ENCODE measurements around the gene HMGB2.

The HMGB2 gene

DNA sequence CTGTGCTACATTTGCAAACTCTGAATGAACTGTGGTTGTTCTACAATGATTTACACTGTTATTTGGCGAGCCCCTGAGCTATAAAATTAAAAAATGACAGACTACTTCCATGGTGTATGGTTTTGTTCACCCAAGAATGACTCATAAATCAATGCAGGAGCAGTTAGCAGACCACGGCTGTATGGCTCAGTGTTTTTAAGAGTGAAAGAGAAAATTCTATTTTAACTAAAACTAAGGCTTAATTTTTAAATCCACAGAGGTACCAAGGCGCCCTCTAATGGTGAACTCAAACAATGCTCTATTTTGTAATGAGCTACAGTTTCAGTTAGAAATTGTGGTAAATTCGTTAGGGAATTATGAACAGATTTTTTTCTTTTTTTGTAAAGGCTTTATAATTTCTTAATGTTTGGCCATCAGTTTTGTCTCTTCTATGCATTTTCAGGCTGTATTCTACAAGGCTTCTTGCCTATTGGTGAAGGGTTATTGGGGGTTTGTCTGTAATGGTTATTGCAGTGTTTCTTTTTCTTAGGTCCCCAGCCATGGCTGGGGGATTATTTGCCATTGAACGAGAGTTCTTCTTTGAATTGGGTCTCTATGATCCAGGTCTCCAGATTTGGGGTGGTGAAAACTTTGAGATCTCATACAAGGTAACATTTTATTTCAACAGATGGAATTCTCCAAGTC, 32.5 kb downstream of the HMGB2 start:
- TF ChIP-seq, protein P1, sequence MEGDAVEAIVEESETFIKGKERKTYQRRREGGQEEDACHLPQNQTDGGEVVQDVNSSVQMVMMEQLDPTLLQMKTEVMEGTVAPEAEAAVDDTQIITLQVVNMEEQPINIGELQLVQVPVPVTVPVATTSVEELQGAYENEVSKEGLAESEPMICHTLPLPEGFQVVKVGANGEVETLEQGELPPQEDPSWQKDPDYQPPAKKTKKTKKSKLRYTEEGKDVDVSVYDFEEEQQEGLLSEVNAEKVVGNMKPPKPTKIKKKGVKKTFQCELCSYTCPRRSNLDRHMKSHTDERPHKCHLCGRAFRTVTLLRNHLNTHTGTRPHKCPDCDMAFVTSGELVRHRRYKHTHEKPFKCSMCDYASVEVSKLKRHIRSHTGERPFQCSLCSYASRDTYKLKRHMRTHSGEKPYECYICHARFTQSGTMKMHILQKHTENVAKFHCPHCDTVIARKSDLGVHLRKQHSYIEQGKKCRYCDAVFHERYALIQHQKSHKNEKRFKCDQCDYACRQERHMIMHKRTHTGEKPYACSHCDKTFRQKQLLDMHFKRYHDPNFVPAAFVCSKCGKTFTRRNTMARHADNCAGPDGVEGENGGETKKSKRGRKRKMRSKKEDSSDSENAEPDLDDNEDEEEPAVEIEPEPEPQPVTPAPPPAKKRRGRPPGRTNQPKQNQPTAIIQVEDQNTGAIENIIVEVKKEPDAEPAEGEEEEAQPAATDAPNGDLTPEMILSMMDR (IDR thresholded peaks at IDR 0.05) = peak; percentile 60 to 76
- intact Hi-C loops (cut with DNase I; ENCODE audit: low total_unique reads) = no loop called here
- no peak overlapping the region for H3K27ac ChIP-seq

DNA sequence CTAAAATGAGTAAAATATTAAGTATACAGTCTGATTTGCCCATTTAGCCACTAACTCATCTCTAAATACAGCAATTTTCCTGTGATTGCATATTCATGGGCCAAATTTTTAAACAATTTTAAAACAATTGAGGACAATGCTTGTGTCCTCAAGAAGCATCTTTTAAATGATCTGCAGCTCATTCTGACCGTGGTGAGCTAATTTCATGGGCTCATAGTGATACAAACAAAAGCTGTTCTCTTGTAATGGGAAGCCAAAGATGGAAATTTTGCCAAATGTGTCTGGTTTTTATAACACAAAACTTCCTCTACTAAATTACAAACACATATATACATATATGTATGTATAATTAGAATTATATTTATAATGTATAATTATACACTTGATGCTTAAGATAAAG, 39.7 kb downstream of the HMGB2 start:
- no peak for DNase-seq
- Histone ChIP-seq H3K4me1 (no peaks in the 10 kb centered on the region), H3K27me3 (no peaks in the 10 kb centered on the region), H3K4me3 (no peak overlapping the region), H3K27ac (no peak overlapping the region), H3K9me3 (no peaks in the 10 kb centered on the region), H3K36me3 (peaks cover 0 to 12% (median 4%) of the 10 kb centered on the region in 3 donors)
- intact Hi-C loops (cut with DNase I; ENCODE audit: low total_unique reads) = no loop called here
- TF ChIP-seq, protein P1 (IDR thresholded peaks at IDR 0.05) = no peak

More for the DNA sequence above, 32.5 kb downstream of the HMGB2 start:
- Histone ChIP-seq H3K4me1 (peaks cover 0 to 2% (median 0%) of the 10 kb centered on the region in 4 donors), H3K4me3 (no peak overlapping the region), H3K36me3 (peaks cover 0 to 15% (median 0%) of the 10 kb centered on the region in 3 donors), H3K9me3 (no peaks in the 10 kb centered on the region), H3K27me3 (no peaks in the 10 kb centered on the region)
- DNase-seq = no peak

DNA sequence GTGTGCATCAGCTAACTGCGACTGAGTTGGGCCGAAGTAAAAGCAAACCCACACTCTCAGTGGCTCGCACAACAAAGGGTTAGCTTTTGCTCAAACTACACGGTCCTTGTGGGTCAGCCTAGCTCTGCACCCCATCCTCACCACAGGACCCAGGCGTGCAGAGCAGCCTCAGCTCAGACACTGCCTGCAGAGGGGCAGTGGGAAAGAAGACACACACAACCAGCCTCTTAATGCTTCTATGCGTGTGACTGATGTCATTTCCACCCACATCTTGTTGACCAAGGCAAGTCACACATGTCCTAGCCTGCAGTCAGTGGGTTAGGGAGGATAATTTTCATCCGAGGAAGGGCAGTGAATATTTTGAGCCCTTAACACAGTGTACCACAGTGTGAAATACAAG, 40.5 kb downstream of the HMGB2 start:
- intact Hi-C loops (cut with DNase I; ENCODE audit: low total_unique reads) = no loop called here
- Histone ChIP-seq H3K4me3 (no peak overlapping the region), H3K27ac (no peak overlapping the region), H3K9me3 (no peaks in the 10 kb centered on the region), H3K27me3 (no peaks in the 10 kb centered on the region), H3K4me1 (no peaks in the 10 kb centered on the region), H3K36me3 (peaks cover 0 to 12% (median 4%) of the 10 kb centered on the region in 3 donors)
- no peak for DNase-seq
- TF ChIP-seq, protein P1 (IDR thresholded peaks at IDR 0.05) = no peak

DNA sequence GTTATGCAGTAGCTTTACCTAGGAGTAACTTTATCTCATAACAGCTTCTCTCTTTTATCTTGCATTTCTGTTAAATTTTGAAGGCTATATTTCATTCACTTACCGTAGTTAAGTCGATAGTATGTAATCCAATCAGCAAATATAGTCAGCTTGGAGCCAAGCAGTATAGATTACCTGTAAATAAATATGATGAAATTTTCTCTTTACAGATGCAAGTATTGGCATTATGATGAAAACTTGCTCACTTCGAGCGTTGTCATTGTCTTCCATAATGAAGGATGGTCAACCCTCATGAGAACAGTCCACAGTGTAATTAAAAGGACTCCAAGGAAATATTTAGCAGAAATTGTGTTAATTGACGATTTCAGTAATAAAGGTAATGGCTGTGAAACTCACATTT, 42.3 kb downstream of the HMGB2 start:
- Histone ChIP-seq H3K27me3 (no peaks in the 10 kb centered on the region), H3K9me3 (peaks cover 0 to 6% (median 0%) of the 10 kb centered on the region in 3 donors), H3K4me1 (no peaks in the 10 kb centered on the region), H3K4me3 (no peak overlapping the region), H3K27ac (no peak overlapping the region), H3K36me3 (peaks cover 0 to 5% (median 4%) of the 10 kb centered on the region in 3 donors)
- DNase-seq = no peak
- intact Hi-C loops (cut with DNase I; ENCODE audit: low total_unique reads) = no loop called here
- TF ChIP-seq, protein P1 (IDR thresholded peaks at IDR 0.05) = no peak

DNA sequence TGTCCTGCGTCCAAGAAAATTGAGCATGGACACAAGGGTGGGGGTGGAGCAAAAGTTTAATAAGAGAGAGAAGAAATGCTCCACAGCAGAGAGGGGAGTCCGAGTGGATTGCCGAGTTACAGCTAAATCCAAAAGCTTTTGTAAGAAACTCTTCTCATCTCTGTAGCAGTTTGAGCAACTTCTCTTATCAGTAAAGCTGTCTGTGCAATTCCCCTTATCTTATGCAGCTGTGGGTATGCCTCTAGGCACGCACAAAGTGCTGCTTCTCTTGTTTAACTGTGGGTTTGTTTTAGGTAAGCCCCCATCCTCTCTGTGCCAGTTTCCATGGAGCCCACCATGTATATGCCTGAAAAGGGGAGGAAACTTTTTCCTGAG, 44.8 kb downstream of the HMGB2 start:
- DNase-seq = no peak
- TF ChIP-seq, protein P1 (IDR thresholded peaks at IDR 0.05) = no peak
- Histone ChIP-seq H3K27ac (no peak overlapping the region), H3K27me3 (no peaks in the 10 kb centered on the region), H3K9me3 (peaks cover 0 to 11% (median 5%) of the 10 kb centered on the region in 3 donors), H3K36me3 (peaks cover 0 to 5% (median 0%) of the 10 kb centered on the region in 3 donors), H3K4me1 (no peaks in the 10 kb centered on the region), H3K4me3 (no peak overlapping the region)
- intact Hi-C loops (cut with DNase I; ENCODE audit: low total_unique reads) = no loop called here

All from tibial artery (tissue), 4 donors.